Tibial nerve (tissue), 4 donors: ENCODE data around the gene CACTIN. TPM values are rescaled to one million over a fixed set of nuclear protein-coding genes. Genes with fewer than 3 reads are reported as not detected.
A peak's percentile ranks its signal among the peaks of the same experiment; 100 is the strongest.

Experiments
- DNase-seq, 2 donors: peaks; one replicate each; pipeline ENCODE4 v3.0.0-alpha.2; 2019; ENCODE audit warnings: low spot score in 2 of 2
- H3K27ac ChIP-seq, 4 donors: fragments of 200-600 bp; sonication (generic) in 3 of 4; one replicate each; pipeline ENCODE4 v1.5.1; 2017 to 2019; ENCODE audit warnings: mild to moderate bottlenecking in 1 of 4
- H3K27me3 ChIP-seq, 2 donors: fragments of 200-600 bp; sonication (generic) in 1 of 2; one replicate each; pipeline versions ENCODE4 v1.5.1 to v1.6.0; 2017 to 2019
- H3K36me3 ChIP-seq, 3 donors: fragments of 200-600 bp; sonication (generic); one replicate each; pipeline ENCODE4 v1.5.1; 2018 to 2019
- H3K4me1 ChIP-seq, 4 donors: fragments of 200-600 bp; sonication (generic) in 3 of 4; one replicate each; pipeline ENCODE4 v1.5.1; 2017 to 2019
- H3K4me3 ChIP-seq, 4 donors: fragments of 200-600 bp; sonication (generic) in 3 of 4; one replicate each; pipeline ENCODE4 v1.5.1; 2017 to 2019; ENCODE audit warnings: mild to moderate bottlenecking in 1 of 4, moderate library complexity in 1 of 4
- H3K9me3 ChIP-seq, 4 donors: fragments of 200-600 bp; sonication (generic) in 3 of 4; one replicate each; pipeline ENCODE4 v1.5.1; 2017 to 2019
- CTCF ChIP-seq, 5 experiments: fragments of 200-600 bp in 3 of 5; fragments of 450-650 bp in 2 of 5; sonication (generic) in 3 of 5; IDR thresholded peaks; one replicate each; pipeline ENCODE4 v1.5.1; 2016 to 2019; ENCODE audit warnings: antibody characterized with exemption in 5 of 5, mild to moderate bottlenecking in 3 of 5, moderate library complexity in 2 of 5
- EP300 ChIP-seq, 2 donors: sonication (generic); formaldehyde crosslinking; IDR thresholded peaks; one replicate each; pipeline ENCODE4 v1.6.1; 2017; ENCODE audit warnings: antibody characterized with exemption in 2 of 2, mild to moderate bottlenecking in 1 of 2
- POLR2A ChIP-seq, 2 donors: fragments of 450-650 bp; IDR thresholded peaks; one replicate each; pipeline ENCODE4 v1.6.1; 2017; ENCODE audit warnings: antibody characterized with exemption in 2 of 2, mild to moderate bottlenecking in 2 of 2, moderate library complexity in 2 of 2
- WGBS, 2 donors: methylation state at CpG; one replicate each; pipeline ENCODE4 v1.1.5; 2018; 5-methylcytosine and 5-hydroxymethylcytosine counted together
- total RNA-seq, 4 donors: library from RNA; depleted of rRNA; stranded (reverse); fragments of >200 nt; gene quantifications; one replicate each; pipeline ENCODE4 v1.1.0, GENCODE V29; 2016

The CACTIN gene
- total RNA-seq, 4 donors from 2014 or later = 22.9 to 59.1 (median 42.7) TPM

GRCh38 chr19:3643674-3644313 is 17.2 kb upstream of the CACTIN start:
- Histone ChIP-seq H3K27ac (peak overlapping the region in 3 of 4 donors; percentile 47 to 81 (median 77)), H3K9me3 (no peaks in the 10 kb centered on the region), H3K36me3 (peaks cover 0 to 98% (median 7%) of the 10 kb centered on the region in 3 donors), H3K27me3 (no peaks in the 10 kb centered on the region), H3K4me3 (no peak overlapping the region), H3K4me1 (peaks cover 0 to 20% (median 0%) of the 10 kb centered on the region in 4 donors)
- no peak for TF ChIP-seq CTCF (IDR thresholded peaks at IDR 0.05)
- no peak for TF ChIP-seq EP300 (IDR thresholded peaks at IDR 0.05)
- no peak for TF ChIP-seq POLR2A (IDR thresholded peaks at IDR 0.05)
- 74 to 84% methylated on average over 12 to 17 of the region's 28 CpGs for WGBS, 2 donors
- no peak for DNase-seq

- Histone ChIP-seq H3K36me3 (peaks cover 0 to 98% (median 7%) of the 10 kb centered on the region in 3 donors), H3K9me3 (no peaks in the 10 kb centered on the region), H3K27ac (no peak overlapping the region), H3K27me3 (no peaks in the 10 kb centered on the region), H3K4me3 (no peak overlapping the region), H3K4me1 (peaks cover 0 to 20% (median 0%) of the 10 kb centered on the region in 4 donors)
- TF ChIP-seq CTCF (IDR thresholded peaks at IDR 0.05) (no peak), POLR2A (IDR thresholded peaks at IDR 0.05) (no peak), EP300 (IDR thresholded peaks at IDR 0.05) (no peak)
- DNase-seq = no peak
- 86 to 87% methylated on average over 36 of the region's 36 CpGs for WGBS, 2 donors
Measured at GRCh38 chr19:3642987-3643673, 16.5 kb upstream of the CACTIN start.

- no peaks in the 10 kb centered on the region for H3K9me3 ChIP-seq
- peaks cover 0 to 20% (median 0%) of the 10 kb centered on the region in 4 donors for H3K4me1 ChIP-seq
- WGBS, 2 donors = 88 to 89% methylated on average over 17 of the region's 17 CpGs
- DNase-seq = no peak
- no peaks in the 10 kb centered on the region for H3K27me3 ChIP-seq
- H3K27ac ChIP-seq = no peak overlapping the region
- no peak overlapping the region for H3K4me3 ChIP-seq
- TF ChIP-seq CTCF (IDR thresholded peaks at IDR 0.05) = no peak
- no peak for TF ChIP-seq EP300 (IDR thresholded peaks at IDR 0.05)
- TF ChIP-seq POLR2A (IDR thresholded peaks at IDR 0.05) = no peak
- peaks cover 0 to 99% (median 7%) of the 10 kb centered on the region in 3 donors for H3K36me3 ChIP-seq
Measured at GRCh38 chr19:3642296-3642695, 15.7 kb upstream of the CACTIN start.

- no peak overlapping the region for H3K27ac ChIP-seq
- H3K4me1 ChIP-seq = peaks cover 0 to 20% (median 0%) of the 10 kb centered on the region in 4 donors
- no peak for DNase-seq
- TF ChIP-seq CTCF (IDR thresholded peaks at IDR 0.05) (no peak), POLR2A (IDR thresholded peaks at IDR 0.05) (no peak), EP300 (IDR thresholded peaks at IDR 0.05) (no peak)
- peaks cover 0 to 100% (median 7%) of the 10 kb centered on the region in 3 donors for H3K36me3 ChIP-seq
- H3K27me3 ChIP-seq = no peaks in the 10 kb centered on the region
- WGBS, 2 donors = 95% methylated on average over 20 of the region's 28 CpGs
- no peak overlapping the region for H3K4me3 ChIP-seq
- no peaks in the 10 kb centered on the region for H3K9me3 ChIP-seq
Measured at GRCh38 chr19:3641515-3642269, 15.1 kb upstream of the CACTIN start.
